ENCODE measurements around the gene TNMD. TPM values are rescaled to one million over a fixed set of nuclear protein-coding genes. Genes with fewer than 3 reads are reported as not detected.
A peak's percentile ranks its signal among the peaks of the same experiment; 100 is the strongest.
"Not testable (repeated sequence)": the region's sequence is repeated elsewhere in the genome, so short reads cannot be mapped to it uniquely, and the experiment has no call there.

The TNMD gene
- not detected for total RNA-seq
- polyA plus RNA-seq, result 1 to 10 TPM in 1 of 3 donors, under 1 TPM in 1, not detected in 1; 0.38 to 1.8 TPM

DNA sequence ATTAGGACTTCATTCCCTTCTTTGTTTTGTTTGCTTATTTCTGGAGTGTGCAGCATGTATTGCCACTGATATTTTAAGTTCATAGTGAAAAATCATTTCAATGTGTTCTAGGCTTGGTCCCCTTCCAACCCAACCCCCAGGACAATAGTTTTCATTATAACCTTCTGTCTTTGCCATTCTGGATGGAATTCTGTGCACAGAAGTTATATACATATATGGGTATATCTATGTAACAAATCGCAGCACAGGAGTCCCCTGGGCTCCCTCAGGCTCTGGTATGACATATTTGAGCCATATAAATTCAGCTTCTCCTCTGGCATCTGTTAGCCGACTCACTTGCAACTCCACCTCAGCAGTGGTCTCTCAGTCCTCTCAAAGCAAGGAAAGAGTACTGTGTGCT is at the start of gene TNMD:
Gene TNMD, plus strand, starts transcription at position 326 of the 400 bp plus-strand sequence. CDS start 83 bp downstream, outside the sequence.
- Histone ChIP-seq H3K36me3 (no peaks in the 10 kb centered on the region), H3K9me3 (no peaks in the 10 kb centered on the region), H3K27me3 (no peaks in the 10 kb centered on the region), H3K4me1 (no peaks in the 10 kb centered on the region), H3K27ac (no peak within 1 kb of the TSS), H3K4me3 (no peak within 1 kb of the TSS)
- no peak for DNase-seq
- 80 to 93% methylated on average over 2 of the region's 2 CpGs for WGBS, 2 donors
- TF ChIP-seq, protein P1, sequence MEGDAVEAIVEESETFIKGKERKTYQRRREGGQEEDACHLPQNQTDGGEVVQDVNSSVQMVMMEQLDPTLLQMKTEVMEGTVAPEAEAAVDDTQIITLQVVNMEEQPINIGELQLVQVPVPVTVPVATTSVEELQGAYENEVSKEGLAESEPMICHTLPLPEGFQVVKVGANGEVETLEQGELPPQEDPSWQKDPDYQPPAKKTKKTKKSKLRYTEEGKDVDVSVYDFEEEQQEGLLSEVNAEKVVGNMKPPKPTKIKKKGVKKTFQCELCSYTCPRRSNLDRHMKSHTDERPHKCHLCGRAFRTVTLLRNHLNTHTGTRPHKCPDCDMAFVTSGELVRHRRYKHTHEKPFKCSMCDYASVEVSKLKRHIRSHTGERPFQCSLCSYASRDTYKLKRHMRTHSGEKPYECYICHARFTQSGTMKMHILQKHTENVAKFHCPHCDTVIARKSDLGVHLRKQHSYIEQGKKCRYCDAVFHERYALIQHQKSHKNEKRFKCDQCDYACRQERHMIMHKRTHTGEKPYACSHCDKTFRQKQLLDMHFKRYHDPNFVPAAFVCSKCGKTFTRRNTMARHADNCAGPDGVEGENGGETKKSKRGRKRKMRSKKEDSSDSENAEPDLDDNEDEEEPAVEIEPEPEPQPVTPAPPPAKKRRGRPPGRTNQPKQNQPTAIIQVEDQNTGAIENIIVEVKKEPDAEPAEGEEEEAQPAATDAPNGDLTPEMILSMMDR (IDR thresholded peaks at IDR 0.05), result no peak
- no peak for TF ChIP-seq EP300 (IDR thresholded peaks at IDR 0.05)
- intact Hi-C loops (cut with DNase I), result no loop called here

DNA sequence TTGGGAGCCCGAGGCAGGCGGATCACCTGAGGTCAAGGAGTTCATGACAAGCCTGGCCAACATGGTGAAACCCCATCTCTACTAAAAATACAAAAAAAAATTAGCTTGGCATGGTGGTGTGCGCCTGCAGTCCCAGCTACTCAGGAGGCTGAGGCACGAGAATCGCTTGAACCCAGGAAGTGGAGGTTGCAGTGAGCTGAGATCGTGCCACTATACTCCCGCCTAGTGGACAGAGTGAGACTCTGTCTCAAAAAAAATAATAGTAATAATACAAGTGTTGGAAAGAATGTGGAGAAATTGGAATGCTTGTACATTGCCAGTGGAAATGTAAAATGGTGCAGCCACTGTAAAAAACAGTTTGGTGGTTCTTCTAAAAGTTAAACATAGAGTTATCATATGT is 19.2 kb upstream of the TNMD start:
- H3K27ac ChIP-seq; DNase-seq; intact Hi-C loops (cut with DNase I); H3K4me1 ChIP-seq; H3K9me3 ChIP-seq; H3K27me3 ChIP-seq; H3K36me3 ChIP-seq; H3K4me3 ChIP-seq: not testable (repeated sequence)
- 84 to 91% methylated on average over 7 of the region's 7 CpGs for WGBS, 2 donors

DNA sequence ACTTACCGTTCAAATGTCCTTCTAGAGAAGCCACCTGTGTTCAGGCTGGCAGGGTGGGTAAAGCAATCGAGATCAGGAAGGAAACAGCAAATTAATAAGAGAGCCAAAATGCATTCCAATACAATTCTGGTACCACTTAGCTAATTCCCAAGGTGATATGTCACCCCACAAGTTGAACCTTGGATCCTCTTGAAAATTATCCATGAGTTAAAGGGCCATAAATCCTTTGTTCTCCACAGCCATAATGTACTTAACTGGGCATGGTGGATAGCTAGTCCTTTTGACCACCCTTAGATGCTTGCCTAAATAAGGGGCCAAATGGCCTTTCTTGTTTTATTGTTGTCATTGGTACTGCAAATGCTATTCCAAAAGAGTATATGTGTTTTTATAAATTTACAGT is 2.0 kb downstream of the TNMD start:
- no peak overlapping the region for H3K27ac ChIP-seq

DNA sequence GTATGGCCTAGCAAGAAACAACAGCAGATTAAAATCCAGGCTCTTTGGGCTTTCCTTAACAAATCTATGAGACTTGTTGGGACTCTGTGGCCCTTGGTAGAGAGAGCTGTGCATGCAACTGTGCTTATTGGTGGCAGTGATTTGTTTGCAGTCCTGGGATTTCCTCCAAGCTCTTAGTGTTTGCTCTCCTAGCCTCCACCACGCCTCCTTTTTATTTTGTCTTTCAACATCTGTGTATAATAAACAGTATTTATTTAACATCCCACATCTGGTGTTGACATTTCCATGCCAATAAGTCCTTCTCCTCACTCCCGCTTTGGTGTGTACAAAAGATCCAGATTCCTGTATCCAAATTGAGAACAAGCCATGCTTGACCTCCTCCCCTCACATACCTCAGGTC is 3.1 kb downstream of the TNMD start:
- Histone ChIP-seq H3K36me3 (no peaks in the 10 kb centered on the region), H3K4me3 (no peak overlapping the region), H3K27ac (no peak overlapping the region), H3K4me1 (peaks cover 0 to under 1% (median 0%) of the 10 kb centered on the region in 4 donors), H3K27me3 (no peaks in the 10 kb centered on the region), H3K9me3 (no peaks in the 10 kb centered on the region)
- WGBS, 2 donors, result 8 to 47% methylated on average over 2 of the region's 2 CpGs
- DNase-seq, result no peak
- intact Hi-C loops (cut with DNase I), result no loop called here
- no peak for TF ChIP-seq POLR2A (IDR thresholded peaks at IDR 0.05)

More for the DNA sequence above, 2.0 kb downstream of the TNMD start:
- Histone ChIP-seq H3K4me1 (no peaks in the 10 kb centered on the region), H3K9me3 (no peaks in the 10 kb centered on the region), H3K36me3 (no peaks in the 10 kb centered on the region), H3K27me3 (no peaks in the 10 kb centered on the region), H3K4me3 (no peak overlapping the region)
- intact Hi-C loops (cut with DNase I), result no loop called here
- no peak for DNase-seq
- 7 to 45% methylated on average over 2 of the region's 2 CpGs for WGBS, 2 donors
- TF ChIP-seq POLR2A (IDR thresholded peaks at IDR 0.05) (no peak), POLR2AphosphoS5 (IDR thresholded peaks at IDR 0.05) (no peak), EP300 (IDR thresholded peaks at IDR 0.05) (no peak)
- TF ChIP-seq, protein P1 (IDR thresholded peaks at IDR 0.05), result no peak

DNA sequence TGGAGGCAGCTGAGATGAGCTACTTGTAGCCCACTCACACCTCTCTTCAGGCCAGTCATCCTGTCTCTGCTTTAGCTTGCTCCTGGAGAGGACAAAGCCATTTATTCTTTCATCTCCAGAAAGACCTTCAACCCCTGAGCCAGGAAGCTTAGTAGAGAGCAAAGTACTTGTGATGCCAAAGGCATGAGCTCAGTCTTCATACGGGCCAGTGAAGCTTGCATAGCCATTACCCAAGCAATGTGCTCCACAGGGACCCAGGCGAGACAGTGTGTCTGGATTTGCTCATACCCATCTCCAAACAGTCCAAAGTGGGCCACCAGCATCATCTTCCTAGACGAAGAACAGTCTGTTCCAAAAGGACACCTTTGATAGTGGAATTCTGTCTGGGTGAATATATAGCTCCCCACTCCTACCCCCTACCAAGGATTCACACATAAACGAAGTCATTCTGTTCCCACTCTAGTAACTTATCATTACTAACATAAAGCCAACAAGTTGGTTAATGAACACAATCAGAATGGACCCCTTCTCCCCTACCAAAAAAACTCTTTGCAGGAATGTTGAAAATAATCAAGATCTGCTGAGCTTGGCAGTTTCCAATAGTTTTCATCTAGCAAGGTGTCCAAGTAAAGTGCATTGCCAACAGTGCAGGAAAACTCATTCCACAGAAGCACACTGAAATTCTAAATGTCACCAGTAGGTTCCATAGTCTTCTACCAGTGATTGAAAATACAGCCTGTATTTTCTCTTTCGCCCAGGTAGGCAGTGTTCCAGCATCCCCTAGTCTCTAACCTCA is 6.7 kb downstream of the TNMD start:
- Histone ChIP-seq H3K4me1 (peaks cover 0 to 13% (median 0%) of the 10 kb centered on the region in 4 donors), H3K27me3 (no peaks in the 10 kb centered on the region), H3K27ac (no peak overlapping the region), H3K36me3 (no peaks in the 10 kb centered on the region), H3K9me3 (no peaks in the 10 kb centered on the region), H3K4me3 (no peak overlapping the region)
- 72 to 80% methylated on average over 5 of the region's 5 CpGs for WGBS, 2 donors
- DNase-seq, result peak; percentile 64
- intact Hi-C loops (cut with DNase I), result no loop called here
- TF ChIP-seq, protein P1 (IDR thresholded peaks at IDR 0.05), result no peak
- TF ChIP-seq POLR2A (IDR thresholded peaks at IDR 0.05) (no peak), EP300 (IDR thresholded peaks at IDR 0.05) (no peak), POLR2AphosphoS5 (IDR thresholded peaks at IDR 0.05) (no peak)

DNA sequence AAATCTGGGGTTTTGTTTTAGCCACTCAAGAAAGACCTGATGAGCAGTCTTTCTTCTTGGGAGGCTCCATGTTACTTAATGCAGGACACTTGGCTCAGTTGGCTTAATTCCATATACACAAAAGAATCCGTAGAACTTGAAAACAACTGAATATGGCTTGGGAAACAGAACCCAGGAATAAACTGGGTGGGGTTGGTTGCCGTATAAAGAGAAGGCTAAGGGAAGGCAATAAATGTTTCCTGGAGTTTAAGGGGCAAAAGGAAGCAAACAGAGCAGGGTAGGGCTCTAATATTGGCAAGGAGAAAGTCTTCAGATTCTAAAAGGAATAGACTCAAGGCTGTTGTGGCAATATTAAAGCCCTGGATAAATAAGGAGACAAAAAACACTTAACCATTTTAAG is 8.4 kb downstream of the TNMD start:
- WGBS, 2 donors, result 8 to 44% methylated on average over 2 of the region's 2 CpGs
- no peaks in the 10 kb centered on the region for H3K36me3 ChIP-seq

More for the DNA sequence above, 8.4 kb downstream of the TNMD start:
- Histone ChIP-seq H3K4me1 (peaks cover 0 to 22% (median 0%) of the 10 kb centered on the region in 4 donors), H3K9me3 (no peaks in the 10 kb centered on the region), H3K27ac (no peak overlapping the region), H3K4me3 (no peak overlapping the region), H3K27me3 (no peaks in the 10 kb centered on the region)
- no peak for DNase-seq
- intact Hi-C loops (cut with DNase I), result no loop called here
- TF ChIP-seq, protein P1 (IDR thresholded peaks at IDR 0.05), result no peak
- TF ChIP-seq POLR2A (IDR thresholded peaks at IDR 0.05) (no peak), EP300 (IDR thresholded peaks at IDR 0.05) (no peak), POLR2AphosphoS5 (IDR thresholded peaks at IDR 0.05) (no peak)

Measured in sigmoid colon (tissue), 7 donors.